Left lobe of liver (tissue), 2 donors: Measurements from ENCODE around the gene PRAMEF6. TPM values are rescaled to one million over a fixed set of nuclear protein-coding genes. Genes with fewer than 3 reads are reported as not detected.
A peak's percentile ranks its signal among the peaks of the same experiment; 100 is the strongest.
"Not testable (repeated sequence)": the region's sequence is repeated elsewhere in the genome, so short reads cannot be mapped to it uniquely, and the experiment has no call there.

ENCODE experiments used
- ATAC-seq: fragments of 200-7000 bp; cut with Tn5 transposase; one replicate; pipeline ENCODE4 v1.9.1; 2020; ENCODE audit warnings: mild to moderate bottlenecking, moderate library complexity
- DNase-seq: peaks from one replicate; pipeline ENCODE4 v3.0.0-alpha.2; 2020; ENCODE audit warnings: low spot score
- total RNA-seq: library from RNA; stranded (reverse); gene quantifications from one replicate; pipeline ENCODE4 v1.2.1, GENCODE V29; 2021
- donor health status: DM: no; HTN: no; CAD: no; lungs with moderate emphysema.
- donor health status: DM: no; HTN: yes; CAD: no.

PRAMEF6 gene
- not detected for total RNA-seq

DNA sequence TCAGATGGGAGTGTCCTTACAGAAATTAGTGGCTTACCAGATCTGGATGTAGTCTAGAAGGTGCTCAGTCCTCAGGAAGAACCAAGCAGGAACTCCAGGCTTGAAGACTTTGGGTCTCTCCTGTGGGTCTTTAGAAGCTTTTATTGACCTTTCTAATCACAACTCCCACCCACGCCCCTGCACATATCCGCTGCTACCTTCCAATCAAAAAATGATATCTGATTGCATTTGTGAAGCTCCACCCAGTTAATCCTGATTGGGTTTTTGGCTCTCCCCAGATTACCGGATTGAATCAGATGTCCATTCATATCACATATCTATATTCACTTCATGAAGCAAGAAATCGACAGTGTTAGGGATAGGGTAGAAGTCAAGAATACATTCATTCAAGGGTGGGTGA is at the start of gene PRAMEF6:
TSS of gene PRAMEF6 (minus strand) at position 101 of the 400 bp plus-strand sequence. CDS start 5,062 bp downstream, outside the sequence.
- DNase-seq, ATAC-seq: not testable (repeated sequence)

DNA sequence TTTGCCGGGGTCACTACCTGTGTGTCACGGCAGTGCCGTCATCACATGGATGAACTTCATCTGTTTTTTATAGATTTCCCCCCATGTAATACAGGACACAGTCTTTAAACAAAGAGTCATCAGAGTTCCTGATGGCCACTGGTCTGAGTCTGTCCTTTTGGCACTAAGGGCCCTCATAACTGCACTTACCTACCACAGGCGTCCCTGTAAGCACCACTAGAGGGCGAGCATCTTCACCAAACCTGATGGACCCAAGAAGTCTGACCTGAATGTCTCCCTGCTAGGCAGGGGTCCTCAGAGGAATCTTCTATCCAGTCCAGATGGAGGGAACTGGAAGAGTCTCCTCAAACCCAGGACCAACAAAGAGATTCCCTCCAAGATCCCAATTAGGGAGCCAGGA is 23.0 kb downstream of the PRAMEF6 start:
- not testable (repeated sequence) for DNase-seq
- ATAC-seq, result peak; percentile 91

- peak; percentile 78 for ATAC-seq
- DNase-seq, result not testable (repeated sequence)
Observed at GRCh38 chr1:12921749-12922148, 25.6 kb downstream of the PRAMEF6 start.

- DNase-seq, ATAC-seq: not testable (repeated sequence)
Observed at GRCh38 chr1:12916310-12916709, 31.1 kb downstream of the PRAMEF6 start, which contains the start of gene PRAMEF7. Gene PRAMEF7, plus strand, starts transcription at chr1:12916610. Its CDS starts 1,083 bp downstream, at chr1:12917693.

- ATAC-seq (peak; percentile 95), DNase-seq (peak; percentile 81)
Observed at GRCh38 chr1:12903793-12904572, 43.4 kb downstream of the PRAMEF6 start.

DNA sequence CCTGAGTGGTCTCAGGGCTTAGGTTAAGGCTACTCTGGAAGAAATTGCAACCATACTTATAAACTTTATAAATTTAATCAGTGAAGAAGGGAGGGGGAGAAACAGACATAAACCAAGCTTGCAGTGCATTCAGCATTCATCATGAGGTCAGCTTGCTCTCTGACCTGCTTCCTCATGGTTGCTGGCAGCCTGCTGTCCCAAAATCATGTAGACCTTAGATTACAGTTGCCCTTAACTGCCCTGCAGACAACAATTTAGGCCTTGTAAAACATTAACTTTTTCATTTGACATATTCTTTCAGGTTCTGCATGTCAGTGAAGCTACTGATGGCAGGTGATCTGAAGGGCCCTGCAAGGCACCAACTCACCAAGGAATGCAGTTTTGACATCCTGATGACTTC is 48.2 kb downstream of the PRAMEF6 start:
- not testable (repeated sequence) for DNase-seq
- ATAC-seq, result peak; percentile 57

DNA sequence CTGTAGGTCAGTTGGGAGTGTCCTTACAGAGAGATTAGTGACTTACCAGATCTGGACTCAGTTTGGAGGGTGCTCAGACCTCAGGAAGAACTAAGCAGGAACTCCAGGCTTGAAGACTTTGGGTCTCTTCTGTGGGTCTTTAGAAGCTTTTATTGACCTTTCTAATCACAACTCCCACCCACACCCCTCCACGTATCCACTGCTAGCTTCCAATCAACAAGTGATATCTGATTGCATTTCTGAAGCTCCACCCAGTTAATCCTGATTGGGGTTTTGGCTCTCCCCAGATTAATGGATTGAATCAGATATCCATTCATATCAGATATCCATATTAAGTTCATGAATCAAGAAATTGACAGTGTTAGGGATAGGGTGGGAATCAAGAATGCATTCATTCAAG is 49.2 kb downstream of the PRAMEF6 start, which contains the start of gene PRAMEF10:
TSS of gene PRAMEF10 (minus strand) at position 101 of the 400 bp plus-strand sequence. CDS start 2,423 bp downstream, outside the sequence.
- ATAC-seq, DNase-seq: not testable (repeated sequence)

Other genes with a start within 250 kb of the PRAMEF6 start
- gene AADACL3, start 231.5 kb downstream of the PRAMEF6 start, total RNA-seq, result not detected
- not detected for gene CFAP107, start 201.4 kb downstream of the PRAMEF6 start, total RNA-seq
- gene PRAMEF12, start 173.8 kb downstream of the PRAMEF6 start, total RNA-seq, result not detected
- gene PRAMEF1, start 156.2 kb downstream of the PRAMEF6 start, total RNA-seq, result not detected
- gene PRAMEF11, start 116.2 kb downstream of the PRAMEF6 start, total RNA-seq, result not detected
- gene HNRNPCL1, start 98.9 kb downstream of the PRAMEF6 start, total RNA-seq, result not detected
- gene PRAMEF2, start 90.5 kb downstream of the PRAMEF6 start, total RNA-seq, result not detected
- gene PRAMEF4, start 61.4 kb downstream of the PRAMEF6 start, total RNA-seq, result not detected
- gene PRAMEF10, start 49.3 kb downstream of the PRAMEF6 start, total RNA-seq, result 0.30 TPM
- not detected for gene PRAMEF7, start 31.0 kb downstream of the PRAMEF6 start, total RNA-seq
- not detected for gene PRAMEF27, start 109.0 kb upstream of the PRAMEF6 start, total RNA-seq
- gene HNRNPCL3, start 113.2 kb upstream of the PRAMEF6 start, total RNA-seq, result not detected
- gene PRAMEF25, start 123.2 kb upstream of the PRAMEF6 start, total RNA-seq, result not detected
- not detected for gene HNRNPCL2, start 169.3 kb upstream of the PRAMEF6 start, total RNA-seq
- not detected for gene PRAMEF26, start 208.4 kb upstream of the PRAMEF6 start, total RNA-seq
- not detected for gene HNRNPCL4, start 218.1 kb upstream of the PRAMEF6 start, total RNA-seq
- gene PRAMEF9, start 224.3 kb upstream of the PRAMEF6 start, total RNA-seq, result not detected